ENCODE data around the gene DNMBP.

- TF ChIP-seq, protein P1, sequence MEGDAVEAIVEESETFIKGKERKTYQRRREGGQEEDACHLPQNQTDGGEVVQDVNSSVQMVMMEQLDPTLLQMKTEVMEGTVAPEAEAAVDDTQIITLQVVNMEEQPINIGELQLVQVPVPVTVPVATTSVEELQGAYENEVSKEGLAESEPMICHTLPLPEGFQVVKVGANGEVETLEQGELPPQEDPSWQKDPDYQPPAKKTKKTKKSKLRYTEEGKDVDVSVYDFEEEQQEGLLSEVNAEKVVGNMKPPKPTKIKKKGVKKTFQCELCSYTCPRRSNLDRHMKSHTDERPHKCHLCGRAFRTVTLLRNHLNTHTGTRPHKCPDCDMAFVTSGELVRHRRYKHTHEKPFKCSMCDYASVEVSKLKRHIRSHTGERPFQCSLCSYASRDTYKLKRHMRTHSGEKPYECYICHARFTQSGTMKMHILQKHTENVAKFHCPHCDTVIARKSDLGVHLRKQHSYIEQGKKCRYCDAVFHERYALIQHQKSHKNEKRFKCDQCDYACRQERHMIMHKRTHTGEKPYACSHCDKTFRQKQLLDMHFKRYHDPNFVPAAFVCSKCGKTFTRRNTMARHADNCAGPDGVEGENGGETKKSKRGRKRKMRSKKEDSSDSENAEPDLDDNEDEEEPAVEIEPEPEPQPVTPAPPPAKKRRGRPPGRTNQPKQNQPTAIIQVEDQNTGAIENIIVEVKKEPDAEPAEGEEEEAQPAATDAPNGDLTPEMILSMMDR (IDR thresholded peaks at IDR 0.05): no peak
- TF ChIP-seq POLR2A (IDR thresholded peaks at IDR 0.05): no peak
These were observed 28.1 kb upstream of the DNMBP start for GRCh38 chr10:100037758-100038315.
